ENCODE measurements around the gene POU2F1. TPM values are rescaled to one million over a fixed set of nuclear protein-coding genes. Genes with fewer than 3 reads are reported as not detected.

The POU2F1 gene
- total RNA-seq, 2 donors from 2014 or later: 7.7 to 10.9 TPM

DNA sequence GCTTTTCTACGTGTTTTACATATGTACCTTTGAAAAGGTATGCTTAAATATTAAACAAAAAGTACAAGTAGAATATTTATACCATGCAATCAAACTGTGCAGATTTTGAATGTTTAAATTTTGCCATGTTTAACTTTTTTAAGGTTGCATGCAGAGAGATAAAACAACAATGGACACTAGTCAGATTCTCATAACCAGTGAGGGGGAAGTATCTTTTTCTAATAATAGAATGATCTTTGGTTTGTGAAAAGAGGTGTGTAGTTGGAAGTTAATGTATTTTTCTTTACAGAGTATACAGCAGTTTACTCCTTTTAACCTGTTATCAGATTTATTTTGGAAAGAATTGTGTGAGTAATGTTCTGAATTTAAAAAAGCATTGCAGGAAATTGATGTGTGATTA, 27.1 kb downstream of the POU2F1 start:
- H3K36me3 ChIP-seq: no peaks in the 10 kb centered on the region
- H3K27me3 ChIP-seq: no peaks in the 10 kb centered on the region
- peaks cover 0 to 21% of the 10 kb centered on the region in 2 donors for H3K4me1 ChIP-seq
- no peak overlapping the region for H3K4me3 ChIP-seq
- H3K27ac ChIP-seq: no peak overlapping the region
- TF ChIP-seq, protein P1, sequence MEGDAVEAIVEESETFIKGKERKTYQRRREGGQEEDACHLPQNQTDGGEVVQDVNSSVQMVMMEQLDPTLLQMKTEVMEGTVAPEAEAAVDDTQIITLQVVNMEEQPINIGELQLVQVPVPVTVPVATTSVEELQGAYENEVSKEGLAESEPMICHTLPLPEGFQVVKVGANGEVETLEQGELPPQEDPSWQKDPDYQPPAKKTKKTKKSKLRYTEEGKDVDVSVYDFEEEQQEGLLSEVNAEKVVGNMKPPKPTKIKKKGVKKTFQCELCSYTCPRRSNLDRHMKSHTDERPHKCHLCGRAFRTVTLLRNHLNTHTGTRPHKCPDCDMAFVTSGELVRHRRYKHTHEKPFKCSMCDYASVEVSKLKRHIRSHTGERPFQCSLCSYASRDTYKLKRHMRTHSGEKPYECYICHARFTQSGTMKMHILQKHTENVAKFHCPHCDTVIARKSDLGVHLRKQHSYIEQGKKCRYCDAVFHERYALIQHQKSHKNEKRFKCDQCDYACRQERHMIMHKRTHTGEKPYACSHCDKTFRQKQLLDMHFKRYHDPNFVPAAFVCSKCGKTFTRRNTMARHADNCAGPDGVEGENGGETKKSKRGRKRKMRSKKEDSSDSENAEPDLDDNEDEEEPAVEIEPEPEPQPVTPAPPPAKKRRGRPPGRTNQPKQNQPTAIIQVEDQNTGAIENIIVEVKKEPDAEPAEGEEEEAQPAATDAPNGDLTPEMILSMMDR (IDR thresholded peaks at IDR 0.05): no peak
- DNase-seq (ENCODE audit: low spot score): no peak
- peaks cover 0 to 6% of the 10 kb centered on the region in 2 donors for H3K9me3 ChIP-seq

DNA sequence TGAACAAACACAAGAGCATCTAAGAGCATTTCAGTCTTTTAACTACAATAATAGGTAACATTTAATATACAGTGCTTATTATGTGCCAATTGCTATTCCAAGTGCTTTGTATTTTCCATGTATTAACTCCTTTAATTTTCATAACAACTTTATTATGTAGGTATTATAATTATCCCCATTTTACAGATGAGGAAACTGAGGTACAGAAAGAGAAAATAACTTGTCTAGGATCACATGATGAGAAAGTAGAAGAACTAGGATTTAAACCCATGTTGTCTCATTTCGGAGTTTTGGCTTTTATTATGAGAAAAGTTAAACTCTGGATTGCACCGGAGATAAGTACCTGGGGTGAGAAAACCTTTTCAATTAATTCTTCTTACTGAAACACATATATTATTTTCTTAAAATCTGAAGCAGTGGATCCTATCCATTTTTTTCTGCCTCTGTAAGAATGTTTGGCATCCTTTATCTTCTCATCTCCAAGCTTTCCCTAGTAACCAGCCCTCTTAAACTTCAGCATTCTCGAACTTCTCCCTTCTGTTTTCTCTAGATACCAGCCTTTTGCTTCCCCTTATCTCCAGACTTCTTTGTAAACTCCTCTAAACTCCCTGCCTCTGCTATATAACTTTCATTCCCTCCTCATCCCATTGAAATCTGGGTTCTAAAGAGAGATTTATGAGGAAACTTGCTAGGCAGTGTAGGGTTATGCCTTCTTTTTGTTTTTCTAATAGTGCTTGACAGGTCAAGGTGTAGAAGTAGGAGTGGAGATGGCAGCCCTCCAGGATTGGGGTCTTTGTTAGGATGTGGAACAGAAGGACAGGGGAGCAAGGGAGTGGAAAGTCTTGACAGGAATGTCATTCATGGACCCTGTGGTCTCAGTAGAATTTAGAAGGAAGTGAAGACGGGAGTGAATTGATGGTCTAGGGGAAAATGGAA, 28.3 kb downstream of the POU2F1 start:
- H3K27ac ChIP-seq: no peak overlapping the region
- no peak for DNase-seq (ENCODE audit: low spot score)
- no peaks in the 10 kb centered on the region for H3K27me3 ChIP-seq
- H3K9me3 ChIP-seq: peaks cover 0 to 4% of the 10 kb centered on the region in 2 donors
- TF ChIP-seq, protein P1 (IDR thresholded peaks at IDR 0.05): no peak
- H3K4me1 ChIP-seq: peaks cover 0 to 21% of the 10 kb centered on the region in 2 donors
- no peaks in the 10 kb centered on the region for H3K36me3 ChIP-seq
- H3K4me3 ChIP-seq: no peak overlapping the region

DNA sequence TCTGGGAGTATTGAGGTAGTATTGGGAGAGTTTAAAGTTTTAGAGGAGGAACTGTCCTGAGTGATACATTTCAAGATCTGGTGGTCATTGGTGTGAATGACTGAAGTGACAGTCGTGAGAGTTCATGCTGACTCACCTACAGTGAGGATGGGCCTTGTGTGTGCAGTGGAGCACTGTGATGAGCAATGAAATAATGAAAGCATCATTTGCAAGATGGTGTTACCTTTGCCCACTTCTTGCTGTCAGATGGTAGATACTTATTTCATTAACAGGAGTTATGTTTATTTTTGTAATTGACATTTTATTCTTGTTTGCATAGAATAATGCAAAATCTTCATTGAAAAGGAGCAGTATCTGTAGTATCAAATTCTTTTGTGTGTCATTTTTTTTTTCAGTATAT, 29.0 kb downstream of the POU2F1 start:
- Histone ChIP-seq H3K9me3 (no peaks in the 10 kb centered on the region), H3K4me1 (peaks cover 0 to 21% of the 10 kb centered on the region in 2 donors), H3K36me3 (no peaks in the 10 kb centered on the region), H3K27ac (no peak overlapping the region), H3K4me3 (no peak overlapping the region), H3K27me3 (no peaks in the 10 kb centered on the region)
- TF ChIP-seq, protein P1 (IDR thresholded peaks at IDR 0.05): no peak
- no peak for DNase-seq (ENCODE audit: low spot score)

DNA sequence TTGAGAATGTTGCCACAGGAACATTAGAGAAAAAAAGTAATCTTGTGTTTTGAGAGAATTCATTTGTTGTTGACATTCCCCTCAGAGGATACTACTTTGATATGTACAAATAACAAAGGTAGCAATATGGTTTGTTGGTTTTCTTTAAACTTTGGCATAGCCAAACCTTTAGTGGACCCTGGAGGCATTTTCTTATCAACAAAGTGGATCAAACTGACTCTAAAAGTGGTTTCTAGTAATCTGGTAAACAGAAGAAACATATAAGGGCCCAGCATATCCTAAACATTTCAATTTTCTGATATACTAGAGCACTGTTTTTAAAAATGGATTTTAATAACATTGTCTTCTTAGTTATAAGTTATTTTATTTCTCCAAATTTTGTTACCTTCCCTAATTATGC, 29.8 kb downstream of the POU2F1 start:
- Histone ChIP-seq H3K27me3 (no peaks in the 10 kb centered on the region), H3K9me3 (no peaks in the 10 kb centered on the region), H3K36me3 (no peaks in the 10 kb centered on the region), H3K4me3 (no peak overlapping the region), H3K27ac (no peak overlapping the region), H3K4me1 (peaks cover 0 to 21% of the 10 kb centered on the region in 2 donors)
- TF ChIP-seq, protein P1 (IDR thresholded peaks at IDR 0.05): no peak
- no peak for DNase-seq (ENCODE audit: low spot score)

DNA sequence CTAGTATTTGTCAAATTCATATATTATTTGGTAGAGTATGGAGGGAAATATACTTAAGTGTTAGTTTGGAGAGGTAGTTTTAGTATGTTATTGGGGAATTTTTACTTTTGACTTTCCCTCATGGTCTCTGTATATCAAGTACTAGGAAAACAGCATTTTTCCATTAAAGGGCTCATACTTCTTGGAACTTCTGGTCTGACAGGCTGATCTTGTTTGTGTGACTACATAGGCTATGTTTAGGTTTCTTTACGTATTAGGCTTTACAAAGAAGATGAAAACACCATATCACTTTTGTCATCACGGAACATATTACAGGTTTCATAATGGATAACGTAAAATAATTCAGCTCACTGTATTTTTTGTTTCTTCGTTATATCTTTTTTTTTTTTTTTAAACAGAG, 30.8 kb downstream of the POU2F1 start:
- H3K9me3 ChIP-seq: no peaks in the 10 kb centered on the region
- no peaks in the 10 kb centered on the region for H3K27me3 ChIP-seq
- no peak overlapping the region for H3K27ac ChIP-seq
- TF ChIP-seq, protein P1 (IDR thresholded peaks at IDR 0.05): no peak
- H3K4me3 ChIP-seq: no peak overlapping the region
- H3K4me1 ChIP-seq: peaks cover 0 to 21% of the 10 kb centered on the region in 2 donors
- no peak for DNase-seq (ENCODE audit: low spot score)
- no peaks in the 10 kb centered on the region for H3K36me3 ChIP-seq
